Measurements from ENCODE around the gene CHRM4. TPM values are rescaled to one million over a fixed set of nuclear protein-coding genes. Genes with fewer than 3 reads are reported as not detected.

CHRM4 gene
- total and polyA plus RNA-seq, 2 of the 13 experiments (the other 11 are each of a cell fraction or from before 2014, with no cell fraction given) = 0.13 to 0.21 TPM

DNA sequence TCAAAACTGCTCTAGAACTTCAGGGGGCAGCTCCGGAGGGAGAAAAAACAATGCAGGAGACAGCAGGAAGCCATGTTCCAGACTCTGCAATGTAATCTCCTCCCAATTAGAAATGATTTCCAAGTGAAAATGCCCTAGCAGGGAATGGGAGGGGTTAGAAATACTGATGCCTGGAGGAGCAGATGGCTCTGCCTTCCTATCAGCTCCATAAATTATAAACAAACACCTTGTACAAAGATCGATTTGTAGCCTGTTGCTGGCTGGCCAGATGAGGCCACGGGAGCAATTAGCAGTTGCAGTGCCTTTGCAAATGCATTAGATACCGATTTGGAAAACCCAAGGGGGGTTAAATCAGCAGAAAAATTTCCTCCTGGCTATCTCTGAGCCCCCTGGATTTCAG, 46.6 kb upstream of the CHRM4 start (continued):
- TF ChIP-seq ZNF678 (CRISPR knock-in tag; IDR thresholded peaks at IDR 0.05) (no peak), ZIK1 (CRISPR knock-in tag; IDR thresholded peaks at IDR 0.05; ENCODE audit: borderline replicate concordance, low read depth) (no peak), ZNF317 (CRISPR knock-in tag; IDR thresholded peaks at IDR 0.05) (no peak), CCDC6 (CRISPR knock-in tag; IDR thresholded peaks at IDR 0.05) (no peak), MBNL3 (CRISPR knock-in tag; conservative IDR thresholded peaks at IDR 0.05) (no peak)

DNA sequence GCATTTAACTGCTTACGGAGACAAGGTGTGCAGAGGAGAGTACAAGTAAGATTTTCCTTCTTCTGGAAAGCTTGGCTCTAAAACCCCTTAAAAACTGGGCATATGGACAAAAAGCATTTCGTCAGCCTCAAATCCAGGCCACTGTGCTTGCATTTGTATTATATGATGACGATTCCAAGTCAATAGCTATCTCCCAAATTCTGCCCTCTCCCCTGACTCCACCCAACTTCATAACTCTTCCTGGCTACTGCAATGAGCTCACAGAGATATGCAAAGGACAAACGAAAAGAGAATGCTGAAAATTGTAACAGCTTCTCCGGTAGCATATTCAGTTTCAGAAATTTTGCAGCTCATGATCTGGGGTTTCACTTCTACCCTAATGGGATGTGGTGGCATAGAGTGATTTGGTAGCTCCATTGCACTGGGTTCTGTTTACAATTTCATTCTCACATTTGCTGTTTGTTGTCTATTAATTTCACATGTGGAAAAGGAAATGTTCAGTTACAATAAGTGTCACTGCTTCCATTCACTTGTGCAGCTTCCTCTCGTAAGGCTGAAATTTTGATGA, 45.6 kb upstream of the CHRM4 start:
- ChIA-PET POLR2A (no interaction called here), CTCF (ENCODE audit: low intra/inter-chr PET ratio, low total read pairs) (no interaction called here)
- Histone ChIP-seq H3K27ac (ENCODE audit: extremely low read length, insufficient read depth, low read length) (no peak overlapping the region), H3K79me2 (ENCODE audit: insufficient read depth, low read length) (no peaks in the 10 kb centered on the region), H3K9ac (ENCODE audit: insufficient read depth, low read depth, low read length) (no peak overlapping the region), H3K4me3 (replicated peaks in 1 of 3; ENCODE audit: insufficient read depth in 1 of 3, low read depth in 2 of 3, low read length in 3 of 3) (no peak overlapping the region), H2AFZ (ENCODE audit: low read length) (no peak overlapping the region), H3K9me3 (ENCODE audit: low read length) (no peaks in the 10 kb centered on the region), H3K27me3 (ENCODE audit: control insufficient read depth in 1 of 2, insufficient read depth in 2 of 2, low read length in 2 of 2) (no peaks in the 10 kb centered on the region), H3K4me2 (ENCODE audit: low read depth, low read length) (no peak overlapping the region), H3K4me1 (ENCODE audit: insufficient read depth, low read length) (no peaks in the 10 kb centered on the region), H3K36me3 (replicated peaks in 1 of 2; ENCODE audit: control insufficient read depth in 1 of 2, insufficient read depth in 2 of 2, low read length in 2 of 2) (peaks cover 33 to 69% of the 10 kb centered on the region in 2 experiments), H4K20me1 (ENCODE audit: insufficient read depth, low read length) (no peaks in the 10 kb centered on the region)
- no peak for DNase-seq (ENCODE audit: low spot score)
- in situ Hi-C loops (cut with HindIII; ENCODE audit: extremely low pct_ligation_motif_present, low pct_unique_long_range_greater_than_20kb) = no loop called here
- no peak for ATAC-seq
- 94% methylated on average over 6 of the region's 6 CpGs for WGBS (ENCODE audit: low lambda C conversion rate)
- BruUV-seq (replicated peaks) = no TSS peak
- no peak for FAIRE-seq
- TF ChIP-seq, protein P1, sequence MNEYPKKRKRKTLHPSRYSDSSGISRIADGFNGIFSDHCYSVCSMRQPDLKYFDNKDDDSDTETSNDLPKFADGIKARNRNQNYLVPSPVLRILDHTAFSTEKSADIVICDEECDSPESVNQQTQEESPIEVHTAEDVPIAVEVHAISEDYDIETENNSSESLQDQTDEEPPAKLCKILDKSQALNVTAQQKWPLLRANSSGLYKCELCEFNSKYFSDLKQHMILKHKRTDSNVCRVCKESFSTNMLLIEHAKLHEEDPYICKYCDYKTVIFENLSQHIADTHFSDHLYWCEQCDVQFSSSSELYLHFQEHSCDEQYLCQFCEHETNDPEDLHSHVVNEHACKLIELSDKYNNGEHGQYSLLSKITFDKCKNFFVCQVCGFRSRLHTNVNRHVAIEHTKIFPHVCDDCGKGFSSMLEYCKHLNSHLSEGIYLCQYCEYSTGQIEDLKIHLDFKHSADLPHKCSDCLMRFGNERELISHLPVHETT (CRISPR knock-in tag; conservative IDR thresholded peaks at IDR 0.05) = no peak
- TF ChIP-seq, protein P2, sequence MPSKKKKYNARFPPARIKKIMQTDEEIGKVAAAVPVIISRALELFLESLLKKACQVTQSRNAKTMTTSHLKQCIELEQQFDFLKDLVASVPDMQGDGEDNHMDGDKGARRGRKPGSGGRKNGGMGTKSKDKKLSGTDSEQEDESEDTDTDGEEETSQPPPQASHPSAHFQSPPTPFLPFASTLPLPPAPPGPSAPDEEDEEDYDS (CRISPR knock-in tag; IDR thresholded peaks at IDR 0.05) = no peak
- TF ChIP-seq, protein P3, sequence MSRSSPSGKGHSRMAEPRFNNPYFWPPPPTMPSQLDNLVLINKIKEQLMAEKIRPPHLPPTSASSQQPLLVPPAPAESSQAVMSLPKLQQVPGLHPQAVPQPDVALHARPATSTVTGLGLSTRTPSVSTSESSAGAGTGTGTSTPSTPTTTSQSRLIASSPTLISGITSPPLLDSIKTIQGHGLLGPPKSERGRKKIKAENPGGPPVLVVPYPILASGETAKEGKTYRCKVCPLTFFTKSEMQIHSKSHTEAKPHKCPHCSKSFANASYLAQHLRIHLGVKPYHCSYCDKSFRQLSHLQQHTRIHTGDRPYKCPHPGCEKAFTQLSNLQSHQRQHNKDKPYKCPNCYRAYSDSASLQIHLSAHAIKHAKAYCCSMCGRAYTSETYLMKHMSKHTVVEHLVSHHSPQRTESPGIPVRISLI (CRISPR knock-in tag; IDR thresholded peaks at IDR 0.05; ENCODE audit: borderline replicate concordance) = no peak
- TF ChIP-seq ZNF264 (CRISPR knock-in tag; IDR thresholded peaks at IDR 0.05) (no peak), ZSCAN31 (CRISPR knock-in tag; IDR thresholded peaks at IDR 0.05; ENCODE audit: low read depth) (no peak)
- TF ChIP-seq, protein P4, sequence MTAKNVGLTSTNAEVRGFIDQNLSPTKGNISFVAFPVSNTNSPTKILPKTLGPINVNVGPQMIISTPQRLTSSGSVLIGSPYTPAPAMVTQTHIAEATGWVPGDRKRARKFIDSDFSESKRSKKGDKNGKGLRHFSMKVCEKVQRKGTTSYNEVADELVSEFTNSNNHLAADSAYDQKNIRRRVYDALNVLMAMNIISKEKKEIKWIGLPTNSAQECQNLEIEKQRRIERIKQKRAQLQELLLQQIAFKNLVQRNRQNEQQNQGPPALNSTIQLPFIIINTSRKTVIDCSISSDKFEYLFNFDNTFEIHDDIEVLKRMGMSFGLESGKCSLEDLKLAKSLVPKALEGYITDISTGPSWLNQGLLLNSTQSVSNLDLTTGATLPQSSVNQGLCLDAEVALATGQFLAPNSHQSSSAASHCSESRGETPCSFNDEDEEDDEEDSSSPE (CRISPR knock-in tag; IDR thresholded peaks at IDR 0.05) = no peak
- intact Hi-C loops (cut with micrococcal nuclease; ENCODE audit: unreplicated experiment) = no loop called here
